PC-9 (cell line): Measurements from ENCODE around the gene UIMC1.

Source experiments
- EZH2 ChIP-seq: fragments of 200-600 bp; sonication (generic); IDR thresholded peaks from 2 replicates; pipeline ENCODE4 v1.8.0; 2017; ENCODE audit warnings: antibody characterized with exemption, low read depth
- TF ChIP-seq, protein P1 (sequence below): fragments of 200-600 bp; sonication (generic); conservative IDR thresholded peaks from 2 replicates; pipeline ENCODE4 v1.6.1; 2017; ENCODE audit warnings: mixed run types, antibody characterized with exemption, mild to moderate bottlenecking, moderate library complexity

GRCh38 chr5:177020033-177020432 lies 13.5 kb upstream of the UIMC1 start:
- TF ChIP-seq, protein P1, sequence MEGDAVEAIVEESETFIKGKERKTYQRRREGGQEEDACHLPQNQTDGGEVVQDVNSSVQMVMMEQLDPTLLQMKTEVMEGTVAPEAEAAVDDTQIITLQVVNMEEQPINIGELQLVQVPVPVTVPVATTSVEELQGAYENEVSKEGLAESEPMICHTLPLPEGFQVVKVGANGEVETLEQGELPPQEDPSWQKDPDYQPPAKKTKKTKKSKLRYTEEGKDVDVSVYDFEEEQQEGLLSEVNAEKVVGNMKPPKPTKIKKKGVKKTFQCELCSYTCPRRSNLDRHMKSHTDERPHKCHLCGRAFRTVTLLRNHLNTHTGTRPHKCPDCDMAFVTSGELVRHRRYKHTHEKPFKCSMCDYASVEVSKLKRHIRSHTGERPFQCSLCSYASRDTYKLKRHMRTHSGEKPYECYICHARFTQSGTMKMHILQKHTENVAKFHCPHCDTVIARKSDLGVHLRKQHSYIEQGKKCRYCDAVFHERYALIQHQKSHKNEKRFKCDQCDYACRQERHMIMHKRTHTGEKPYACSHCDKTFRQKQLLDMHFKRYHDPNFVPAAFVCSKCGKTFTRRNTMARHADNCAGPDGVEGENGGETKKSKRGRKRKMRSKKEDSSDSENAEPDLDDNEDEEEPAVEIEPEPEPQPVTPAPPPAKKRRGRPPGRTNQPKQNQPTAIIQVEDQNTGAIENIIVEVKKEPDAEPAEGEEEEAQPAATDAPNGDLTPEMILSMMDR, result no peak
- no peak for TF ChIP-seq EZH2
